CD4-positive, alpha-beta T cell (primary cell): ENCODE results near the gene CDH4. TPM values are rescaled to one million over a fixed set of nuclear protein-coding genes. Genes with fewer than 3 reads are reported as not detected.
A peak's percentile ranks its signal among the peaks of the same experiment; 100 is the strongest.

Experiments
- ATAC-seq: fragments of 200-7000 bp; cut with Tn5 transposase; one replicate; pipeline ENCODE4 v1.10.0; 2022; ENCODE audit warnings: mild to moderate bottlenecking; ENCODE audit not compliant: poor library complexity
- CTCF ChIA-PET: fragments of 350-600 bp; sonication (Branson Sonifier 250); formaldehyde crosslinking; loops from one replicate; lab custom pipeline; 2021; ENCODE audit warnings: antibody characterized with exemption, inconsistent platforms; lab: Charles Lee
- POLR2A ChIA-PET: fragments of 350-600 bp; sonication (Branson Sonifier 250); formaldehyde crosslinking; loops from one replicate; lab custom pipeline; 2021; ENCODE audit warnings: antibody characterized with exemption, inconsistent platforms; lab: Charles Lee
- DNase-seq, 14 experiments: peaks; one replicate each; pipeline ENCODE4 v3.0.0-alpha.2; 2013 to 2020; ENCODE audit warnings: mixed read lengths in 2 of 14
- H3K27ac ChIP-seq, 2 donors: one replicate each; pipeline versions ENCODE4 v1.5.1 to v1.7.0; 2013; ENCODE audit warnings: low read length in 2 of 2, low read depth in 1 of 2, mild to moderate bottlenecking in 1 of 2
- H3K27me3 ChIP-seq, 2 experiments: 1 replicate in 1 of 2; 2 replicates in 1 of 2; pipeline versions ENCODE4 v1.6.1 to v1.7.0; 2013; ENCODE audit warnings: low read length in 2 of 2, control low read depth in 1 of 2, mild to moderate bottlenecking in 1 of 2, moderate library complexity in 1 of 2; ENCODE audit not compliant: insufficient read depth in 2 of 2, control insufficient read depth in 1 of 2
- H3K36me3 ChIP-seq: one replicate; pipeline ENCODE4 v1.6.1; 2013; ENCODE audit warnings: low read length, control low read depth; ENCODE audit not compliant: insufficient read depth
- H3K4me1 ChIP-seq: one replicate; pipeline ENCODE4 v1.6.1; 2013; ENCODE audit warnings: low read length, control low read depth; ENCODE audit not compliant: insufficient read depth
- H3K4me3 ChIP-seq: one replicate; pipeline ENCODE4 v1.5.1; 2013; ENCODE audit warnings: mild to moderate bottlenecking, low read length, moderate library complexity
- H3K9me3 ChIP-seq, 2 experiments: 1 replicate in 1 of 2; 2 replicates in 1 of 2; pipeline versions ENCODE4 v1.6.1 to v1.7.0; 2013; ENCODE audit warnings: low read length in 2 of 2, mild to moderate bottlenecking in 2 of 2, control low read depth in 1 of 2, moderate library complexity in 1 of 2; ENCODE audit not compliant: control insufficient read depth in 1 of 2, insufficient read depth in 1 of 2
- H3K27ac Mint-ChIP-seq: one replicate; pipeline ENCODE4 v1.8.0; 2020; ENCODE audit warnings: mixed read lengths
- H3K27me3 Mint-ChIP-seq: one replicate; pipeline ENCODE4 v1.8.0; 2021; ENCODE audit warnings: mixed read lengths
- H3K36me3 Mint-ChIP-seq: one replicate; pipeline ENCODE4 v1.8.0; 2021; ENCODE audit warnings: low read depth, mixed read lengths
- H3K4me1 Mint-ChIP-seq: one replicate; pipeline ENCODE4 v1.8.0; 2021; ENCODE audit warnings: low read depth, mixed read lengths
- H3K4me3 Mint-ChIP-seq: one replicate; pipeline ENCODE4 v1.8.0; 2020; ENCODE audit warnings: mild to moderate bottlenecking, mixed read lengths
- H3K9me3 Mint-ChIP-seq: one replicate; pipeline ENCODE4 v1.8.0; 2020; ENCODE audit warnings: mixed read lengths
- intact Hi-C, 2 experiments: fragments of 100-400 bp; cut with DNase I in 1 of 2; cut with micrococcal nuclease in 1 of 2; formaldehyde crosslinking; loops; one replicate each; pipeline versions ENCODE4 v1.15.1 to v1.9.0; 2023 to 2025; cut with DNase I, micrococcal nuclease
- total RNA-seq, 174 experiments: library from RNA in 2 of 174; stranded (reverse) in 2 of 174; gene quantifications; one replicate each; pipeline ENCODE4 v1.2.3 and lab custom pipeline; 2021 to 2026
- TF ChIP-seq, protein P1 (sequence below): fragments of 200-600 bp; IDR thresholded peaks from one replicate; pipeline ENCODE4 v1.8.0; 2022; ENCODE audit warnings: antibody characterized with exemption, mild to moderate bottlenecking

Gene CDH4
- total RNA-seq, 2 experiments from 2014 or later = 0.11 TPM

DNA sequence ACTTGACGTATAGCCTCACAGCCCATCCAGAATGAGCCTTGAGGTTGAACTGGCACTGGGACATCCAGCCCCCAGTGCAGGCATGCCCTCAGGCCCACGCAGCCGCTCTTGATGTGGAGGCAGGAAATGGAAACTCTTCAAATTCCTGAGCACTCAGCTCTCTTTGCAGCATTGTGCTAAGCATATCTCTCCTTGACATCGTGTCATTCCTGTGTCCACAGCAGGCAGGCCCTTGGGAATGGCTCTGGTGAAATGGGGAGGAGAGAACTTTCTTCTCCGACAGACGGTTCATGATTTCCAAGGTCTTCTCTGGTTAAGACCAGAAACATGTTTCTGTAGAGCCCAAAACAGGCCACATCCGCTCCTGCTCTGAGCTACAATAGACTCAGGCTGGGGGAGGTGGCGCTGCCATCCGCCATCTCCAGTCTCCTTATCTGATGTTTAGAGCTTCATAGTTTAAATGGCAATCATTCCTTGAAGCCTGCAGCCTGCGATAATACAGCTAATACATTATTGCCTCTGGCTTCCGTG lies 248.8 kb downstream of the CDH4 start:
- no peak overlapping the region for H3K27ac ChIP-seq
- Mint-ChIP-seq H3K4me1 (no peaks in the 10 kb centered on the region), H3K36me3 (no peaks in the 10 kb centered on the region), H3K27ac (peak overlapping the region; percentile 2), H3K4me3 (no peak overlapping the region), H3K9me3 (peaks cover 2% of the 10 kb centered on the region), H3K27me3 (peaks cover 3% of the 10 kb centered on the region)
- H3K9me3 ChIP-seq = peaks cover 0 to 16% of the 10 kb centered on the region in 2 experiments
- no peak overlapping the region for H3K4me3 ChIP-seq
- intact Hi-C loops = no loop called here
- POLR2A ChIA-PET = no interaction called here
- H3K4me1 ChIP-seq = peaks cover 10% of the 10 kb centered on the region
- no peaks in the 10 kb centered on the region for H3K27me3 ChIP-seq
- TF ChIP-seq, protein P1, sequence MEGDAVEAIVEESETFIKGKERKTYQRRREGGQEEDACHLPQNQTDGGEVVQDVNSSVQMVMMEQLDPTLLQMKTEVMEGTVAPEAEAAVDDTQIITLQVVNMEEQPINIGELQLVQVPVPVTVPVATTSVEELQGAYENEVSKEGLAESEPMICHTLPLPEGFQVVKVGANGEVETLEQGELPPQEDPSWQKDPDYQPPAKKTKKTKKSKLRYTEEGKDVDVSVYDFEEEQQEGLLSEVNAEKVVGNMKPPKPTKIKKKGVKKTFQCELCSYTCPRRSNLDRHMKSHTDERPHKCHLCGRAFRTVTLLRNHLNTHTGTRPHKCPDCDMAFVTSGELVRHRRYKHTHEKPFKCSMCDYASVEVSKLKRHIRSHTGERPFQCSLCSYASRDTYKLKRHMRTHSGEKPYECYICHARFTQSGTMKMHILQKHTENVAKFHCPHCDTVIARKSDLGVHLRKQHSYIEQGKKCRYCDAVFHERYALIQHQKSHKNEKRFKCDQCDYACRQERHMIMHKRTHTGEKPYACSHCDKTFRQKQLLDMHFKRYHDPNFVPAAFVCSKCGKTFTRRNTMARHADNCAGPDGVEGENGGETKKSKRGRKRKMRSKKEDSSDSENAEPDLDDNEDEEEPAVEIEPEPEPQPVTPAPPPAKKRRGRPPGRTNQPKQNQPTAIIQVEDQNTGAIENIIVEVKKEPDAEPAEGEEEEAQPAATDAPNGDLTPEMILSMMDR = no peak
- CTCF ChIA-PET = no interaction called here
- H3K36me3 ChIP-seq = no peaks in the 10 kb centered on the region
- DNase-seq (peak in 4 of 14 experiments; percentile 14 to 38 (median 24)), ATAC-seq (no peak)

DNA sequence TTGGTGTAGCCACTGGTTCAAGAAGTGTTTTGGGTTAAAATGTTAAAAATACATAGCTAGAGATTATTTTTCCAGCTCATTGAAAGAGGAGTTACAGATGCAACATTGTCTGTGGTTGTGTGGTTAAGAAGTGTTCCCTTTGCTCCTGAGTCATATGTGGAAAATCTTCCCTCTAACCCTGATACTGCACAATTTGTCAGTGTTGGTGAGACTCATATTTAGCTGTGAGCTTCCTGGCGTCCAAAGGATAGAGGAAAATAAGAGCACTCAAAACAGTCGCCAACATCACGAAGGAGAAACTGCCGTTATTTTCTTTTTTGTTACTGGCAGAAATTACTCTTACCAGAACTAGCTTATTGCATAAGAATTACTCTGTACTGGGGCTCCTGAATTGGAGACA lies 250.4 kb downstream of the CDH4 start:
- Histone ChIP-seq H3K27me3 (no peaks in the 10 kb centered on the region), H3K9me3 (peaks cover 0 to 16% of the 10 kb centered on the region in 2 experiments), H3K4me3 (no peak overlapping the region), H3K4me1 (peaks cover 10% of the 10 kb centered on the region), H3K27ac (no peak overlapping the region), H3K36me3 (no peaks in the 10 kb centered on the region)
- TF ChIP-seq, protein P1 = no peak
- intact Hi-C loops = no loop called here
- H3K27ac Mint-ChIP-seq = no peak overlapping the region
- H3K36me3 Mint-ChIP-seq = no peaks in the 10 kb centered on the region
- ChIA-PET POLR2A (no interaction called here), CTCF (no interaction called here)
- DNase-seq (no peak), ATAC-seq (no peak)
- H3K27me3 Mint-ChIP-seq = no peaks in the 10 kb centered on the region
- H3K4me1 Mint-ChIP-seq = no peaks in the 10 kb centered on the region
- H3K4me3 Mint-ChIP-seq = no peak overlapping the region
- peaks cover 2% of the 10 kb centered on the region for H3K9me3 Mint-ChIP-seq

DNA sequence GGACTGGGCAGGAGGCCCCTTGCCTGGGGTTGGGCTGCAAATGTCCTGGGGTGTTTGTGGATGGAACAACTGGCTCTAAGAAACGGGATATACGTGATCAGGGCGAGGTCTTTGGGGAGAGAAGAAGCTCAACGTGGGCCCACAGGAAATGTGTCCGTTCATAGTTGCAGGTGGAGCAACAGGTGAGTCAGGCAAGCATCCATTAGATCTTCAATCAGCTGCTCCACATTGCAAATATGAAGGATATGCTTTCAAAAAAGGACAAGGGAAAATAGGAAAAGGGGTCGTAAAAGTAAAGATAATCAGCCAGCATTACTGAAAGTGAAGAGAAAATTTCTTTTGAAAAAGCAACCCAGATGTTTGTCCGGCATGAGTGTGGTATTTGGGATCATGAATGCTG lies 251.0 kb downstream of the CDH4 start:
- DNase-seq = no peak
- Mint-ChIP-seq H3K36me3 (no peaks in the 10 kb centered on the region), H3K4me3 (no peak overlapping the region), H3K4me1 (no peaks in the 10 kb centered on the region), H3K27ac (no peak overlapping the region), H3K27me3 (no peaks in the 10 kb centered on the region), H3K9me3 (peaks cover 2% of the 10 kb centered on the region)
- Histone ChIP-seq H3K27me3 (no peaks in the 10 kb centered on the region), H3K9me3 (peaks cover 0 to 16% of the 10 kb centered on the region in 2 experiments), H3K4me1 (peaks cover 10% of the 10 kb centered on the region), H3K4me3 (no peak overlapping the region), H3K27ac (no peak overlapping the region), H3K36me3 (no peaks in the 10 kb centered on the region)
- CTCF ChIA-PET = no interaction called here
- ATAC-seq = no peak
- POLR2A ChIA-PET = no interaction called here
- intact Hi-C loops = no loop called here
- TF ChIP-seq, protein P1 = no peak
